H1 (cell line): ENCODE measurements around the gene PATJ. TPM values are rescaled to one million over a fixed set of nuclear protein-coding genes. Genes with fewer than 3 reads are reported as not detected.

Experiments used
- RBBP5 ChIP-seq: IDR thresholded peaks from 2 replicates; pipeline ENCODE4 v1.7.1; 2012; ENCODE audit warnings: low read depth, mild to moderate bottlenecking, inconsistent platforms, low read length, moderate library complexity, borderline replicate concordance
- SAP30 ChIP-seq: fragments of 300-600 bp; sonication (generic); IDR thresholded peaks from 2 replicates; pipeline ENCODE4 v1.7.1; 2012; ENCODE audit warnings: low read length, moderate library complexity, mild to moderate bottlenecking, inconsistent platforms; ENCODE audit not compliant: insufficient read depth, insufficient replicate concordance
- SUZ12 ChIP-seq: fragments of 200-600 bp; sonication (generic); IDR thresholded peaks from 2 replicates; pipeline ENCODE4 v1.6.1; 2012; ENCODE audit warnings: mild to moderate bottlenecking, inconsistent platforms, low read length, moderate library complexity, mixed read lengths
- polyA plus RNA-seq, 7 experiments: library from polyadenylated mRNA; depleted of rRNA in 3 of 7; stranded (reverse) in 5 of 7; unstranded in 2 of 7; fragments of >200 nt in 5 of 7; fragments of 200-250 nt in 2 of 7; gene quantifications; 1 replicate in 5 of 7; 2 replicates in 1 of 7; 4 replicates in 1 of 7; pipeline versions ENCODE4 v1.2.1 to v1.2.3, GENCODE V29; 2011 to 2013; ENCODE audit warnings: missing spikeins in 2 of 7, mixed read lengths in 2 of 7
- total RNA-seq: library from RNA; stranded (reverse); fragmentation: NEBNext Ultra II Directional; extraction: Animal tissue kit (Norgen Biotek cat#: 25700); gene quantifications from 2 replicates; pipeline ENCODE4 v1.2.1, GENCODE V29; 2021

The PATJ gene
- total and polyA plus RNA-seq, 2 of the 8 experiments (the other 6 are each of a cell fraction or from before 2014, with no cell fraction given): 8.2 to 55.6 TPM

DNA sequence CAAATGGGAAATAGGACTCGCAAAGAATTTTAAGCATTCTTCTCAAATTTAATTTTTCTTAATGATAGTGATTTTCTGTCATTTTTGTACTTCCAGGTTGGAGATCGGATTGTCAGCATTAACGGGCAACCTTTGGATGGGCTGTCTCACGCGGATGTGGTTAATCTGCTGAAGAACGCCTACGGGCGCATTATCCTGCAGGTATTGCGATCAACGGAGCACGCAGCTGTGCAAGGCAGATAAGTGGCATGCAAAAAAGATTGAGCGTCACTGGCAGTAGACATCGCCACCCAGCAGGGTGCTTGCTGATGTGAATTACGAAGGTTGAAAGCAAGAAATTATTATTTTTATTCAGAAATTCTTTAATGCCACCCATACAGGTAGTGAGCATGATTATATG lies 386.5 kb downstream of the PATJ start (continued):
- TF ChIP-seq RBBP5 (no peak), SUZ12 (no peak), SAP30 (no peak)
